GM19328 (cell line): ENCODE data around the gene GLIPR1L1.

Experiments used
- ATAC-seq: cut with Tn5 transposase; IDR thresholded peaks from one replicate; pipeline ENCODE4 v1.9.1; 2021; ENCODE audit warnings: mild to moderate bottlenecking, moderate library complexity; ENCODE audit not compliant: unreplicated experiment

GLIPR1L1 gene

DNA sequence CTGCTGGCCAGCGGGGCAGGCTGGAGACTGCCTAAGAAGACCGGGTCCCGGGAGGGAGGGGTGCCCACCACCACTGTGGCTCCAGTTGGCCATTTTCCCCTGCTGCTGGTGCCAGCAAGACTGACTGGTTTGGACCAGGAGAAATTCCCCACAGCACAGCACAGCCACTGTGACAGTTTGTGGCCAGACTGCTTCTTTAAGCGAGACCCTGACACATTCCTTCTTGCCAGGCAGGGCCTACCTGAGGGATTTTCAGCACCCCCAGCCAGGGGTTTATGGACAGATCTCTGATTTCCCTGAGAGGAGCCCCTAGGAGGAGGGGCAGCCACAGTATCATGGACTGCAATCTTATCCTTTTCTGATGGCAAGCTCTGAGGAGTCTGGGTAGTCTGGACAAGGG, 15.5 kb downstream of the GLIPR1L1 start:
- no peak for ATAC-seq

DNA sequence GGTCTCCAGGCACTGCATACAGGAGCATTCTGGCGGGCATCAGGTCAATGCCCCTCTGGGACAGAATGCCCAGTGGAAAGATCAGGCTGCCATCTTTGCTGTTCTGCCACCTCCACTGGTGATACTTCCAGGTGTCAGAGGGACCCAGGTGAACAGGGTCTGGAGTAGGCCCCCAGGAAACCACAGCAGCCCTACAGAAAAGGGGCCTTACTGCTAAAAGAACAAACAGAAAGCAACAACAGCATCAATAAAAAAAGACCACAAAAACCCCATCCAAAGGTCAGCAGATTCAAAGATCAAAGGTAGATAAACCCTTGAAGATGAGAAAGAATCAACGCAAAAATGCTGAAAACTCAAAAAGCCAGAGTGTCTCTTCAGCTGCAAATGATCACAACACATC, 15.9 kb downstream of the GLIPR1L1 start:
- ATAC-seq = no peak

DNA sequence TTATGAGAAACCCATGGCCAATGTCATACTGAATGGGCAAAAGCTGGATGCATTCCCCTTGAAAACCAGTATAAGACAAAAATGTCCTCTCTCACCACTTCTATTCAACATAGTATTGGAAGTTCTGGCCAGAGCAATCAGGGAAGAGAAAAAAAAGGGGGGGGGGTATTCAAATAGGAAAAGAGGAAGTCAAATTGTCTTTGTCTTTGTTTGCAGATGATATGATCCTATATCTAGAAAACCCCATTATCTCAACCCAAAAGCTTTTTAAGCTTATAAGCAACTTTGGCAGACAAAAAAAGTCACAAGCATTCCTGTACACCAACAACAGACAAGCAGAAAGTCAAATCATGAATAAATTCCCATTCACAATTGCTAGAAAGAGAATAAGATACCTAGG, 19.5 kb downstream of the GLIPR1L1 start:
- ATAC-seq = no peak

DNA sequence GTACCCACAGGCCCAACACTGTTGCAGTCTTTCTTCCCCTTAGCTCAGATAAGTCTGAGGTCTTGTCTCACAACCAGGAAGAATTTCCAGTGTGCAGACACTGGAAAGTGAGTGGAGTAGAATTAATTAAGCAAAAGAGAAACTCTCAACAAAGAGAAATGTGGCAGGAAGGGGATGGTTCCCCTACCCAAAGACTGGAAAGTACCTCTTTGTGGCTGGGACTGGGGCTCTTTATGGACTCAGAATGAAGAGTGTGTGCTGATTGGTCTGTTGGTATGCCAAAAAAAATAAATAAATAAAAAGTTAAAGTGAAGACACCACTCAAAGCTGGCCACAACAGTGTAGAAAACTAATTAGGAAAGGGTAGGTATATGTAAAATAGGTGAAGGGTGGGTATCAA, 26.4 kb downstream of the GLIPR1L1 start:
- ATAC-seq = no peak

DNA sequence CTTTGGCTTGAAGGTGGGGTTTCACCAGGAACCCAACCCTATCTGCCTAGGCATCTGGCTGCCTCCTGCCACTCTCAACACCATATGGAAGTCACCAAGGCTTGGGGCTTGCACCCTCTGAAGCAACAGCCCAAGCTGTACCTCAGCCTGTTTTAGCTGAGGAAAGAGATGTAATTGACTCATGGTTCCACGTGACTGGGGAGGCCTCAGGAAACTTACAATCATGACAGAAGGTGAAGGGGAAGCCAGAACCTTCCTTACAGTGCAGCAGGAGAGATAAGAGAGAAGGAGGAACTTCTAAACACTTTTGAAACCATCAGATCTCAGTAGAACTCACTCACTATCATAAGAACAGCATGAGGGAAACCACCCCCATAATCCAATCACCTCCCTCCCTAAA, 26.9 kb downstream of the GLIPR1L1 start:
- ATAC-seq = no peak

DNA sequence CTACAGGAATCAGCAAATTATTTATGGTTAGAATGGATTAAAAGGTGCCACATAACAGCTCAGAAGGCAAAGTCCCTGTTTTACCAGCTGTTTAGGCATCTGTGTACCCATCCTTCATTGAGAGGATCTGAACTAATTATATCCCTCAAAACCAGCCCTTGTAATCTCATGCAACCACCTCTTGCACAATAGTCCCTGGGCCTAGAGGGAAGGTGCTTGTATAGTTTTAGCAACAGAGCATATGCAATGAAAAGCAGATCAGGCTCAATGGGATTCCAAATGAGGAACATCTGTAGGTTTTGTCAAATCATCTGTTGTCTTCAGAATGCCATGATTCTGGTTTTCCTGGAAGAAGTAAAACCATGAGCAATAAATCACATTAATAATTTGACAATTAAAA, 30.4 kb downstream of the GLIPR1L1 start:
- no peak for ATAC-seq

DNA sequence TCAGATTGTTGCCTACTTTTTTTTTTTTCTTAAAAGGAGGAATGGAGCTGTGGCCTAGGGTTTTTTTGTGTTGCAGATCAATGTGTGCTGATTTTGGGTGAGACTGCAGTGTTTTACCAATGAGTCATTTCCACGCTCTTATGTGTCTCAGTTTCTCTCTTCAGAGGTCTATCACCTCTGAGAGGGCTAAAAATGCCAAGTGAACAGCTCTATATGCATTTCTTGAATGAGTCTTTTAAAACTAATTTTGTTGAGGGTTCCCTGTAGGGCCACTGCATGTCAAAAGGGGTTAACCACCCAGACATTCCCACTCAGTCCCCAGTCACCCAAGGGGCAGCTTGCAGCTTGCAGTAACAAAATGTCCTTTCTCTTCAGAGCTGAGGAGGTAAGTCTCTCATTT, 32.2 kb downstream of the GLIPR1L1 start:
- ATAC-seq = no peak

DNA sequence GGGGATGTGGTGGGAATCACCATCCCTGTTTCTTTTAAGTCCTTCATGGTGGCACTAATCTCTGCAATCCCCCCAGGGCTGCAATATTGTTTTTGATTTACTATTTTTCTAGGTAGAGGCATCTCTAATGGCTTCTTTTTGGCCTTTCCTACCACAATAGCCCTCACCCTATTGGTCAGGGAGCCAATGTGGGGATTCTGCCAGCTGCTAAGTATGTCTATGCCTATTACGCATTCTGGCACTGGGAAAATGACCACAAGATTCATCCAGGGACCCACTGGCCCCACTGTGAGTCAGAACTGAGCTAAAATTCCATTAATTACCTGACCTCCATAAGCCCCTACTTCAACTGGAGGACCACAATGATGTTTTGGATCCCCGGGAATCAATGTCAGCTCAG, 40.5 kb downstream of the GLIPR1L1 start:
- ATAC-seq = no peak

DNA sequence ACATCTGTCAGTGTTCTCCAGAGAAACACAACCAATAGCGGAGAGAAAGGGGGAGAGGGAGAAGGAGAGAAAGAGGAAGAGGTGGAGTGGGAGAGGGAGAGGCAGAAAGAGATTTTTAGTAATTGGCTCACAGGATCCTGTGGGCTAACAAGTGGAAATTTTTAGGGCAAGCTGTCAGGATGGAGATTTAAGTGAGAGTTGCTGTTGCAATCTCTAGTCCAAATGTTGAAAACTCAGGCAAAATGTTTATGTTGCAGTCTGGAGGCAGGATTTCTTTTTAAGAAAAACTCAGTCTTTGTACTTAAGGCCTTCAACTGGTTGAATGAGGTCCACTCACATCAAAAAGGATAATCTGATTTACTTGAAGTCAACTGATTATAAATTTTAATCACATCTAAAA, 43.9 kb downstream of the GLIPR1L1 start:
- no peak for ATAC-seq

DNA sequence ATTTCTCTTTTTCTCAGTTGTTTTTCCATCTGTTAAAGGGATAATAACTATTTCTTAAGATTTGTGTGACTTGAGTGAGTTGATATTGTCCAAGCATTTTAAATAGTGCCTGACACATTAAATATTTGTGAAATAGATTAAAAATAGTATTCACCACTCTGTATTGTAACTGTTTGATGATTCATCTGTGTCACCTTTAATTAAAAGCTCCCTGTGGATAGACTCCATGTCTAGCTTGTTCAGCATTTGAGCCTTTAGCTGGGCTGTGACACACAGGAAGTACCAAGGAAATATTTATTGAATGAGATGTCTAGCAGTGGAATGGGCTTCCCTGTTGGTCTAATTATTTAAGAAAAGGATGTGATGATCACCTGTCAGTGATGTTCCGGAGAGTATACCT, 54.6 kb downstream of the GLIPR1L1 start:
- no peak for ATAC-seq

DNA sequence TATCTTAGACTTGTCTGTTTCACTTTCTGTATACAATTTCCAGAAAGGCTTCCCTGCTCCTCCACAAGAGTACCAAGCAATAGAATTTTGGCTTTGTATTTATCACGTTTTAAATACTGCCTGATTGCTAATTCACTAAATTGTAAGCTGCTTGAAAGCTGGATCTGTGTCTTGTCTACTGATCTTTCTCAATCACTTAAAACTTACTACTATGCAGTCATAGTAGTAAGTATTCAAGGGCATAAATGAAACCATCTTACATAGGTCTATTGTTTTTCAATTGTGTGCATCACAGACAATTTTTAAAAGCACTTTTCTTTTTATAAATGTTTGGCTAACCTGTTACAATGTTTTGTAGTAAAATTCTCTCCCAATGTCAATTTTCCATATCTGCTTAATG, 55.2 kb downstream of the GLIPR1L1 start:
- no peak for ATAC-seq

DNA sequence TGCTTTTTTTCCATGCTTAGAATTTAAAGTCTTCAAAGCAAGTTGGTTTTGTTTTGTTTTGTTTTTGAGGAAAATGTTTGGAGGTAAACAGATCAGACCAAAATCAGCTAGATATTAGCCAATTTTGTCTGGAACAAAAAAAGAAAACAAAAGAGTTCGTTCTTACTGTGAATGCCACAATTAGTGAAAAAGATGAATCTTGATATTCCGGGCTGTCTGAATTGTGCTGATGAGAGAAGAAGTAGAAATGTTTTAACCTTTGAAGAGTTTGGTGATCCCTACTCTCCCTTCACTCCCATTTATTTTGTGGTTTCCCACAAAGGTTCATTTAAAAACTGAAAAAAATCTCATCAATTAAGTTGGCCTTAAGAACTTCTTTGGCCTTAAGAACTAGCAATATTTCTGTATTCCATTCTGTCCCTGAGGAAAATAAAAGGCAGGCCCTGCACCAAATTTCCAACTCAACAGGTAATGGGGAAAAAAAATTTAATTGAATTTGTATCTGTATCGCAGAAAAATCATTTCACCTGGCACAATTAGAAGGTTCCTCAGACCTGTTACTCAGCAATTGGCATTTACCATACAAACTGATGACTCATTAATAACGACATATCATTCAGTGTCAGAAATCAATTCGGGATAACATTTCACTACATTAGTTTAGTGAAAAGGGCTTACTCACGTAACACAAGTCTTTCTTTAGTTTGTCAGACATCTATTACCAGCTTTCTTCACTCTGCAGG, 55.9 kb downstream of the GLIPR1L1 start:
- no peak for ATAC-seq

DNA sequence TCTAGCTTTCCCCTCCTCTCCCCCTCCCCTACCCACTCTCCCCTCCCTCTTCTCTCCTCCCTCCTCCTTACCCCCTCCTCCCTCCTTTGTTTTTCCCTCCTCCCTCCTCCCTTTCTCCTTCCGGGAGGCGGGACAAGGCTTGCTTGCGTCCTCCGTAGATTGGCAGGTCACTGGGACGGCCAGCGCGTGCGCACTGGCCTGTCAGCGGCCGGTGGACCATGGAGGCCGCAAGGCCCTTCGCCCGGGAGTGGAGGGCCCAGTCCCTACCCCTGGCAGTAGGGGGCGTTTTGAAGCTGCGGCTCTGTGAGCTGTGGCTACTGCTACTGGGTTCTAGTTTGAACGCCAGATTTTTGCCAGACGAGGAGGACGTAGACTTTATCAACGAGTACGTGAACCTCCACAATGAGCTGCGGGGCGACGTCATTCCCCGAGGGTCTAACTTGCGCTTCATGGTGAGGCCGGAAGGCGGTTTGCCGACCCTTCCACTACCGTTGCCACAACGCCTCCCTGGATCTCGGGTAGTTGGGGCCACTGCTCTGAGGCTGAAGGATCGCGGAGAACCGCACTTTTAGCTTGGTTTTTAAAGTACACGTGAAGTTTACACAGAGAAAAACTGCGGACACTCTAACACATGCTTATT, 56.5 kb downstream of the GLIPR1L1 start, which contains the start of gene GLIPR1L2:
Gene GLIPR1L2 (plus strand): TSS at position 191 of the 640 bp plus-strand sequence. CDS start 28 bp downstream, at position 219.
- peak; percentile 96 for ATAC-seq

DNA sequence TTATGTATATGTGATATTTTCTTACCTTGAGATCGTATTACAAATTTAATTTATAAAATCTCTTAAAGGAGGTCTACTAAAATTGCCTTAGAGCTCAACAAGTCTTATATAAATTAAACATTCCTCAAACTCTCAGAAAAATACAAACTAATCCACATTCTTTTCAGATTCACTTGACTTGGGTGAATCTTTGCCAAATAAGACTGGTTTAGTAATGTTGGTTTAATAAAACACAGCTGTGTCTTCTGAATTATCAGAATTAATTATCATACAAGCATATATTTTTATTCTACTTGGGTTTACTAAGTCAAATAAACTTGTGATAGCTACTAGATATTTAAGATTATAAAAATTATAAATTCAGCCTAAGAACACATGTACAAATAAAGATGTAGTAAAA, 69.8 kb downstream of the GLIPR1L1 start:
- ATAC-seq = no peak

DNA sequence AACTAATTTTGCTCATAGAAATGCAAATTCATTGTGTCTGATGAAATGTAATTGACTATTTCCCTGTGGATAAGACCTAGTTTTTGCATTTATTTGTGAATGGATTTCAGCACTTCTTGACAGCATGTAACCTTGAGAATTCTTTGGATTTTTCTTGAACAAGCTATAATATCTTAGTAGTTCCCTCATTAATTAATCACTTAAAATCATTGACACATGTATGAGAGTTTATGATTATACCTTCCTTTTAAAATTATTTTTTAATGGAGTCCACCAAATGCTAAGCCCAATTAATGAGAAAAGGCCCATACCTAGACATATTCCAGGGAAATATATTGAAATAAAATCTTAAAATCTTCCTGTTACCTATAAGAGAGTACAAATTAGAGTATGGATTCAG, 73.2 kb downstream of the GLIPR1L1 start:
- no peak for ATAC-seq

DNA sequence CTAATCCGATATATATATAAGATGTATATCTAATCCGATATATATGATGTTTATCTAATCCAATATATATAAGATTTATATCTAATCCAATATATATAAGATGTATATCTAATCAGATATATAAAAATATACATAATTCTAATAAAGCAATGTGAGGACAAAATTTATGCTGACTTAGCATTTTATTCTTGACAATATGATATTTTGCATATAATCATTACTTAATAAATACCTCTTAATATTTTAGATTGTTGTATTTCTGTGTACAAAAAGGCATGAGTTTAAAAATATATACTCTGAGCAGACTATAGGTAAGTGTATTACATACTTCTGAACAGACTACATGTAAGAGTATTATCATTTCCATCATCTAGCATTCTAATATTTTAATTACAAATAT, 75.4 kb downstream of the GLIPR1L1 start:
- ATAC-seq = no peak

DNA sequence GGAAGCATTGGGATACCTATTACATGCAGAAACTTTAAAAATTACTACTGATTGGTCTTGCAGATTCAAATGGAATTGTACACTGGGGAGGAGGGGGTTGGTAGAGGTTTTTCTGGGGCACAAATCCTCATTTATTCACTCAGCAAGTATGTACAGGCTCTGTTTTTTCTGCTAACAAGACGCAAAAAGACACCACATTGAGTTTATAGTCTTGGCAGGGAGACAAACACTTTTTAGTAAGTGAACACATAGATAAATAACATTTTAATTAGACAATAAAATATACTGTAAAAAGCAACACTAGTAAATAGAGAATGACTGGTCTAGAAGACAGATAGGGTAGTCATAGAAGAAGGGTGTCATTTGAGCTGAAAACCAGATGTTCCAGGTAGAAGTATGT, 80.2 kb downstream of the GLIPR1L1 start:
- ATAC-seq = no peak

DNA sequence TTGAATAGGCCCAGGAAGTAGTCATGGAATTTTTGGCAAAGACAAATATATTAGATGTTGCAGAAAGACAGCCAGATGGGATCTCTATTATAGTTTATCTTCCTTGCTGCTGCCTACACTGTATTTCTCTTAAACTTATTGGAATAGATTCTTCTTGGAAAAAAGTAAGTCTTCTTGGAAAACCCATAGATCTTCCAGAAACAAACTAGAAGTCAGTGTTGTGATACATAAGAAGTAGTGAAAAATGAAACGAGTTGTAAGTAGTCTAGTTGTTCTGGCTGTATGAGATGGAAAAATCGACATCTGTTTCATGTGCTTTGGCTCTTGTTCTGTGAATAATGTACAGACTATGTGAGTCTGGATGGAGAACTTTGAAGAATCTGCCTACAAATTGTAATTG, 85.4 kb downstream of the GLIPR1L1 start:
- no peak for ATAC-seq
